ENCODE measurements around the gene SYNGR1. TPM values are rescaled to one million over a fixed set of nuclear protein-coding genes. Genes with fewer than 3 reads are reported as not detected.

SYNGR1 gene
- total and polyA plus RNA-seq, 2 of the 8 experiments (the other 6 are each of a cell fraction or from before 2014, with no cell fraction given): 32.5 to 84.7 TPM

DNA sequence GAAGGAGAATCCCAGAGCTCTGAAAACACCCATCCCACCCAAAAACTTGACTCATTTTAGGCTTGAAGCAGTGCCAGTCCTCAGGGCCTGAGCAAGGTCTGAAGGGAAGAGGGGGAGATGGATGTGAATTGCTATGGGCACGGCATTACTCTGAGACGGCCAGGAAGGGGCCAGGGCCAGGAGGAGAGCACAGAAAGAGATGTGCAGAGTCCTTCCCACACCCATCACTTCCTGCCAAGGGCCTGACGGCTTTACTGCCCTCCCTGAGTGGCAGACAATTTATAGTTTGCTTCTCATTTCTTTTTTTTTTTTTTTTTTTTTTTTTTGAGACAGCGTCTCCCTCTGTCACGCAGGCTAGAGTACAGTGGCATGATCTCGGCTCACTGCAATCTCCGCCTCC is 72.3 kb downstream of the SYNGR1 start (continued):
- TF ChIP-seq CEBPB (IDR thresholded peaks at IDR 0.05; ENCODE audit: low read depth, low read length): no peak
- TF ChIP-seq BCL11A (IDR thresholded peaks at IDR 0.05; ENCODE audit: low read depth in 2 of 2, low read length in 2 of 2): no peak
- TF ChIP-seq SUZ12 (IDR thresholded peaks at IDR 0.05; ENCODE audit: low read length): no peak
- TF ChIP-seq ATF2 (IDR thresholded peaks at IDR 0.05; ENCODE audit: low read length): no peak
- no peak for TF ChIP-seq PHF8 (conservative IDR thresholded peaks at IDR 0.05; ENCODE audit: low read depth, low read length)
- no peak for TF ChIP-seq MAFK (IDR thresholded peaks at IDR 0.05; ENCODE audit: low read depth, low read length)
- no peak for TF ChIP-seq POLR2A (IDR thresholded peaks at IDR 0.05; ENCODE audit: control extremely low read depth in 1 of 2, low read depth in 2 of 2, low read length in 2 of 2)
